HG03108 (cell line): ENCODE results near the gene MEOX1.

Experiments
- ATAC-seq: cut with Tn5 transposase; IDR thresholded peaks from one replicate; pipeline ENCODE4 v1.9.1; 2021; ENCODE audit warnings: moderate library complexity; ENCODE audit not compliant: unreplicated experiment

The MEOX1 gene

DNA sequence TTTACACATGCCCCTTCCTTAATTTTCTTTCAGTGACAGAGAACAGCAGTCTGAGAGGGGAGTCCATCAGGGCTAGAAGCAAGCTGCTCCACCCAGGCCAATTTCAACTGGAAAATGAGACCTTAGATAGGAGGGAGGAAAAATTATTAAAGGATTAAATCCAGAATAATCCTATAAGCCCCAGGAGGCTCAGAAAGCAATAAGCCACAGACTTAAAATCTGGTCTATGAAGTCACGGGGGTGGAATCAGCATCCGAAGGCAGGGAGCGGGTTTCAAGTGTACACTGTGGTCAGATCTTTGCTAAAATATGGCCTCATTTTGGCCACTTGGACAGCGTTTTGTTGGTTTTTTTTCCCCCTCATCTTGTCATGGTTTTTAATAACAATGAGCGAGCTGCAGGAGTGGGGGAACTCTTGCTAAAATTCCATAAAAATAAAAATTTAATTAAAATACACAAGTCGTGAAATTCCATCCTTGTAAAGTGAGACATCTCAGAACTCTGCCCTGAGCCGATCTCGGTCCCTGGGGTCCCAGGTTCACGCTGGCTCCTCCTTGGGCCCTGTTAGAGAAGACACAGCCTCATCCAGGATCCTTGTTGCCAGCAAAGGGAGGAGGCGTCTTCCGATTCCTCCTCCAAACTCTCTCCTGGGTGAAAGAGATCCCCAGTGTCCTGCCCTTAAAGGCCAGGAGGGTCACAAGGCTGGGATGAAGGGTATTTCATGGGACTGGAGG lies 63.9 kb downstream of the MEOX1 start:
- no peak for ATAC-seq

DNA sequence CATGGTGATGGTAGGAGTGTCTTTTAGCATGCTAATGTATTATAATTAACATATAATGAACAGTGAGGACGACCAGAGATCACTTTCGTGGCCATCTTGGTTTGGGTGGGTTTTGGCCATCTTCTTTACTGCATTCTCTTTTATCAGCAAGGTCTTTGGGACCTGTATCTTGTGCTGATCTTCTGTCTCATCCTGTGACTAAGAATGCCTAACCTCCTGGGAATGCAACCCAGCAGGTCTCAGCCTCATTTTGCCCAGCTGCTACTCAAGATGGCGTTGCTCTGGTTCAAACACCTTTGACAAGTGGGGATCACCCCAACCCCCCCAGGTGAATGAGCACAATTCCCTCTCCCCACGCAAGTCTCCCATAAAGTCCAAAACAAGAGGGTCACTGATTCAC lies 66.3 kb downstream of the MEOX1 start:
- no peak for ATAC-seq

DNA sequence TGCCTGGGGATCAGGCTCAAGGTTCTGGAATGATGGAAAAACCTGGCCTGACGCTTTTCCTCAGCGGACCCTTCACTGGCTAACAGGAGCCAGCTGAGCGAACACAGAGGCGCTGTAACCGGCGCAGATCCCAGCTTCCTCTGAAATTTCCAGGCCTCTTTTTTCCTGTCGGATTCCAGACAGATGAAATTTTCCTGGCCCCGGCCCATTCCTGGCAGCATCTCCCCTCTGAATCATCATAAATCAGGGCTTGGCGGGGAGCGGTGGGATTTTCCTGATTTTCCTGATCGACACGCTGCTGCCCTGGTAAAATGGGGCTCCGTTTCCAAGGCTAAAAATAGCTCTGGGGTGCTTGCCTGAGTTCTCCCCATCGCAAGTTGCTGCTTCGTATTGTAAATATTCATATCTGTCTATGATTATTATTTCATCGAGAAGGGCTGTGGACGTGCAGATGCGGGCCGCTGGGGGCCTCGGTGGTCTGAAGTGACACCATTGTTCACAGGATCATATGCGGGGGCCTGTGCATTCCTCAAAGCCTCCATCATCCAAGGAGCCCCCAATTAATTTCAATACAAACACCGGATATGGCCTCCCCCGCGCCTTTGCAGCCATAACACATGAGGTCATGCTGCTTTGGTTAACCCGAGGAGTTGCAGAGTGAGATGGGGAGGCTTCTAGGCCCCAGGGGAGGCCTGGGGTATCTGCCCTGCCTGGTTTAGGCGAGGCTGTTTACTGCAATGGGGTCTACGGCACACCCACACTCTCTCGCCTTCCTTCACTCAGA lies 69.8 kb downstream of the MEOX1 start:
- ATAC-seq = no peak

DNA sequence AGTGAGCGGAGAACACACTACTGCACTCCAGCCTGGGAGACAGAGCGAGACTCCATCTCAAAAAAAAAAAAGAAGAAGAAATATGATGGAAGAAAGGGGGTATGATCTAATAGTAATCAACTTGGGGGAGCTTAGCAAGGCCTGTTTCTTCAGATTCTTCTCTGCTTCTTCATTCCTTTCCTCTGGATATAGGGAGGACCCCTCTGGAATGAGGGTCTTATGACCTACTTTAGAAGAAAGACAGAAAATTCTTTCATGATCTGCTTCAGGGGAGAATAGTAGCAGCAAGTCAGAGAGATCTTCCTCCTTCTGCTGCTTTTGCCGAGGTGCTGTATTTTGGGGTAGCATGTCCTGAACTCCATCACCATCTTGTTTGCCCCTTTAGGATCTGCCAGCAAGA lies 70.7 kb downstream of the MEOX1 start:
- ATAC-seq = no peak
